ENCODE measurements around the gene LYG1. TPM values are rescaled to one million over a fixed set of nuclear protein-coding genes. Genes with fewer than 3 reads are reported as not detected.

LYG1 gene
- total RNA-seq, 1 donor from 2014 or later, result 0.70 TPM

DNA sequence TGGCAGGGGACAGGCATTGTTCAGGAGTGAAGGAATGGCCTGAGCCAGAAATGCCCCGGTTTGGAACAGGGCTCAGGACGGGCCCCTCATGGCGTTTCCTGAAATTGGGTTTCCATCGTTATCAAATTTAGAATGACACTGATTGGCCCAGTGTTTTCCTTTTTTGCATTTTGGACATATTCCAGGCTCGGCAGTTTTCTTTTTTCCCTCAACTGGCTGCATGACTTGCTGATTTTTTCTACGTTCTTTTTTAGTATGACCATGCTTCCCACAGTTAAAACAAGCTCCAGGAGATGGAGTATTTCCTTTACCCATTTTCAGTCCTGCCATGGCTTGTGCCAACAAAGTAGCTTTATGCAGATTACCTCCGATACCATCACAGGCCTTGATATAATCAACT lies 25.1 kb downstream of the LYG1 start:
- no peak for DNase-seq (ENCODE audit: low read depth)

DNA sequence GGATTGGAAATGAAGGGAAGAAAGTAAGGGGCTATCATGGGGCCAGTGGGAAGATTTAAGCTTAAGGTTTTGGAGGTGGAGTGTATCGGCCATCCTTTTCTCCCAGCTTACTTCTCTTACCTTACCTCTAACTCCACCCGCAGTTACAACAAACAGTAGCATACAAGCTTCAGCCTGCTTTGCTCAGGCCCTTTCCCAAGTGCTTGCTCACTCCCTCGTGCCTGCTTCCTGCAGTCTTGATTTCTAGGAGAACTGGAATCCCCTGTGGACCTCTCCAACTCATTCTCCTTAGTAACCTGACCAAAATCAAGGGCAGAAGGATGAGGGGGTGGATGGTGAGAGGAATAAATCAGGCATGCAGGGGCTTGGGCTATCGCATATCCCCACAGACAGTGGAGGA lies 39.8 kb downstream of the LYG1 start:
- no peak for DNase-seq (ENCODE audit: low read depth)

DNA sequence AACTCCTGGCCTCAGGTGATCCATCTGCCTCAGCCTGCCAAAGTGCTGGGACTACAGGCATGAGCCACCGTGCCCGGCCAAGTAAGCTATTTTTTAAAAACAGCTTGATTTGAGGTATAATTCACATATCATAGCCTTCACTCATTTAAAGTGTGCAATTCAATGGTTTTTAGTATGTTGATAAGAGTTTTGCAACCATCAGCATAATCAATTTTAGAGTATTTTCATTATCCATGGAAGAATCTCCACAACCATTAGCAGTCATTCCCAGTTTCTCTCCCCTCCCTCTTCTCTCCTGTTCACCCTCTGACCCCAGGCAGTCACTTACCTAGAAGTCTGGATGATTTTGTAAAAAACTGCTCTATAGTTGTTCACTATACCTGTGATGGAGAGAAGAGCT lies 40.8 kb downstream of the LYG1 start:
- DNase-seq (ENCODE audit: low read depth), result no peak

DNA sequence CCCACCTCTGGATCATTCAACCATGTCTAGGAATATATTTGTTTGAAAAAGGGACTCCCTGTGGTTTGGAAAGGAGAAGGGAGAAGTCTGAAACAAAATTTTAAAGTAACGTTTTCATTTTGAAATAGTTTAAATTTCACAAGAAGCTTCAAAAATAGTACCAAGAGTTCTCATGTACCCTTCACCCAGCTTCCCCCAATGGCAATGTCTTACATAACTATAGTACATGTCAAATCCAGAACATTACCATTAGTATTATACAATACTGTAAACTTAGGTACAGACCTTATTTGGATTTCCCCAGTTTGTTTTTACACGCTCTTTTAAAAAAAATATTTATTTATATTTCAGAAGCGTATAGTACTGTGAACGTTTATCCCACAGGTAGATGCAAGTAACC lies 41.5 kb downstream of the LYG1 start:
- no peak for DNase-seq (ENCODE audit: low read depth)

DNA sequence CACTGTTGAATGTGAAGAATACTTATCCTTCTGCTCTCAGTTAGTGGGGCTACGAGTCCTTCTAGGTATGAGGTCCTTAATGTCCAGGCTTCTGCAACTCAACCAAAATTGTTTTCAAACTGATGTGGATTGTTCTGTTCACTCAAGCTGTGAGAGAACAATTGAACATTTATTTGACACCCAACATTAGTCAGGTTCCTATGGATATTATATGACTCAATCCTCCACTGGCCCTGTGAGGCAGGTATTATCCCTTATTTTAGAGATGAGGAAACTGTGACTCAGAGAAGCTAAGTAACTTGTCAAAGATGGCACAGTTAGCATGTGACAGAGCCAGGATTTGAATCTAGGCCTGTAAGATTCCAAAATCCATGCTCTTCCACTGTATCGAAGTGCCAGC lies 44.3 kb downstream of the LYG1 start:
- DNase-seq (ENCODE audit: low read depth), result peak; percentile 76

DNA sequence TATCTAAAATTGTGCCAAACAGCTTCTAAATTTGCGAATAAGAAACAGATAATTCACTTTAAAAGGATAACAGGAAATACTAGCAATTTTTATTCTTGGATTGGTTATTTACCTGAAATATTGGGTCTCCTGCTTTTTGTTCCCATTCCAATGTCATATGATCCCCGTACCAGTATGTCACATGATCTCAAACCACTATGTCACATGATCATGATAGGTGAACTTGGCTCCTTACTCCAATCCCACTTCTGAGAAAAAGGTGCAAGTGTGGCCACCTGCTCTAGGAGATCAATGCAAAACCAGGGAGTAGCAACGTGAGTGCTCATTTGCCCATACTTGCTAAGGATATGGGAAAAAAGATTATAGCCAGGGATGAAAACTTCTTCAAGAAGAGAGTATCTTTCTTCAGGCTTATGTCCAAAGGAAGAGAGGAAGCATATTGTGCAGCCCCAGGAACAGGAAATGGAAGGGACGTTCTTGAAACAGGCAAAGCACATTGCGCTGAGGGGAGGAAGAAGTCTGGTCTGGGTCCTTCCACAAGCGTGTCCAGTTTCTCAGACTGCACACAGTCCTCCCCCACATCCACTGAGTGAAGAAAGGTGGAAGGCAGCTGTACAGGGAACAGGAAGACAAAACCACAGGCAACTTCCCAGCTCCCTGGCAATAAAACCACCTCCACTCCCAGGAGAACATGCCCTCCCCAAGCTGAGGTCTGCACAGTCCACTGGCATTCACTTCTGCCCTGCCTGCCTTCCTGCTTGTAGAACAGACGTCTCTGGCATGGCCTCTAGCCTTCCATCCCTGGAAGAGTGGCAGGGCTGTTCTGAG lies 45.3 kb downstream of the LYG1 start, which contains the start of gene LYG2:
Gene LYG2 (minus strand): TSS at position 176 of the 828 bp plus-strand sequence. CDS start 1,406 bp downstream, outside the sequence.
- peak; percentile 39 for DNase-seq (ENCODE audit: low read depth)

DNA sequence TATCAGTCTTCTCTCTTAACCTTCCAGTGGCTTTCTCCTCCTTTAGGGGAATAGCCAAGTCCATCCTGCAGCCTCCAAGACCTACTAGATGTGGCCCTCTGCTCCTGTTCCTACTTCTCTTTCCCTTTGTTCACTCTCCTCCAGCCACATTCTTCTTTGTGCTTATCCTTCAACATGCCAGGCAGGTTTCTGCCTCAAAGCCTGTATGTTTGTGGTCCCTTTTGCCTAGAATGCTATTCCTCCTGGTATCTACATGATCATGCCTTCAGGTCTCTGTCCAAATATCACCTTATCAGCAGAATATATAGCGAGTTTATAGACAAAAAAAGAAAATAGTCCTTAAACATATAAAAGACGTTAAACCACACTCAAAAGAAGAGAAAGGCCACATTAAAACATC lies 51.0 kb downstream of the LYG1 start:
- no peak for DNase-seq (ENCODE audit: low read depth)

DNA sequence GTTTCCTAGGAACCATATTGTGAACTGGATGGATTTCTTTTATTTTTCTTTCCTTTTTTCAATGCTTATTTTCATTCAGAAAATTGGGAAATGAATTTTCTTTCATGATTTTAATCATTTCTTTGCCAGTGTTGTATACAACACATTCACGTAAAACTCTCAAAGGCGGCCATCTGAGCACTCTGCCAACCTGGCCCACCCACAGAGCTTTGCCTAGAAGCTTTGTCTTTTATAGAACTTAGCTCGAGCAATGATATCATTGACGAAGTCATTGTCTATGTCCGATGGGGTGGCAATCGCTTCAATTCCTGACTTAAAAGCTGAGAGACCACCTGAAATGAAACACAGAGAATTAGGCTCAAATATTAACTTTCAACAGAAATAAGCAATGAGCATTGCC lies 58.8 kb downstream of the LYG1 start:
- DNase-seq (ENCODE audit: low read depth), result no peak

DNA sequence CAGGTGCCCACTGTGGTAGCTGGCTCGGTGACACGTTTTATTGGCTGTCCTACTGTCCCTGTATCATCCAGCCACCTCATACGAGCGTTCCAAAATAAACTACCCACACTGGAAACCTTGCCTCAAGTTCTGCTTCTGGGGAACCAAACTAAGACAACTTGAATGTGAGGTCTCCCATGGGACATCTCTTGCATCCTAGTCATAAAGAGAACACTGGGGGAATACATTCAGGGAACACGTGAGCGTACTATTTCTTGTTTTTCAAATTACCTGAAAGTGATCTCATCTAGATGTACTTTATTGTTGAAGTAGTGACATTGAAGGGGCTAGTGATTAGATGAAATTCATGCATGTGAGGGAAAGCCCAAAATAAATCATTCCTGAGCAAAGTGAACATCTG lies 60.6 kb downstream of the LYG1 start:
- no peak for DNase-seq (ENCODE audit: low read depth)

DNA sequence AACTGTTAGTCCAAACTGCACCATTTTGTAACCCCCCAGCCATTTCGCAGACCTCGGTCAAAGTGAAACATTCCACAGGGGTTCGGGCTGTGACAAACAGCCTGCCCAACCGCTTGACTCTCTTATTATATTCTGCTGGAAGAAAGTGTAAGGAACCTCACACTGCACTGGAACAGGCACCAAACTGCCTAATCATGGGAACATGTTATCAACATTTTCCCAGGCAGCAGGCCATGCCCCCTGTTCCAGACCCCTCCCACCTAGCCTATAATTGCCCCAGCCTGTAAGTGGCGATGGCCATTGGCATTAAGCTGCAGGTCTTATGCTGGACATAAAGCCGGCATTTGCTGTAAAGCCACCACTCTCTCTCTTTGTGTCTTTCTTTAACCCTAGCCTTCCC lies 62.4 kb downstream of the LYG1 start:
- no peak for DNase-seq (ENCODE audit: low read depth)

Other genes with a start within 250 kb of the LYG1 start
- gene C2orf15, start 159.5 kb downstream of the LYG1 start, total RNA-seq, result 5.6 and 9.2 TPM in 2 replicates
- 13.9 and 21.6 TPM in 2 replicates for gene TSGA10, start 146.3 kb downstream of the LYG1 start, total RNA-seq
- gene LIPT1, start 146.2 kb downstream of the LYG1 start, total RNA-seq, result 4.9 and 8.1 TPM in 2 replicates
- 25.8 and 44.6 TPM in 2 replicates for gene MITD1, start 120.1 kb downstream of the LYG1 start, total RNA-seq
- gene MRPL30, start 120.0 kb downstream of the LYG1 start, total RNA-seq, result 45.1 and 45.3 TPM in 2 replicates
- not detected in 2 replicates for gene LYG2, start 45.5 kb downstream of the LYG1 start, total RNA-seq
- gene TXNDC9, start 35.1 kb upstream of the LYG1 start, total RNA-seq, result 114 and 179 TPM in 2 replicates
- 27.8 and 118 TPM in 2 replicates for gene EIF5B, start 36.2 kb upstream of the LYG1 start, total RNA-seq
- gene REV1, start 188.8 kb upstream of the LYG1 start, total RNA-seq, result 23.6 and 54.6 TPM in 2 replicates